Upper lobe of left lung (tissue), 6 donors: ENCODE data around the gene NDUFB7. TPM values are rescaled to one million over a fixed set of nuclear protein-coding genes. Genes with fewer than 3 reads are reported as not detected.
A peak's percentile ranks its signal among the peaks of the same experiment; 100 is the strongest.
"Not testable (repeated sequence)": the region's sequence is repeated elsewhere in the genome, so short reads cannot be mapped to it uniquely, and the experiment has no call there.

Source experiments
- ATAC-seq, 2 donors: fragments of 200-7000 bp; cut with Tn5 transposase; one replicate each; pipeline ENCODE4 v1.9.1; 2022; ENCODE audit warnings: mild to moderate bottlenecking in 2 of 2, moderate library complexity in 2 of 2; ENCODE audit not compliant: low FRiP score in 2 of 2
- DNase-seq, 2 donors: peaks; one replicate each; pipeline ENCODE4 v3.0.0-alpha.2; 2019 to 2020
- H3K27ac ChIP-seq, 4 donors: fragments of 200-600 bp; sonication (generic); one replicate each; pipeline ENCODE4 v1.5.1; 2016 to 2019
- H3K27me3 ChIP-seq, 4 donors: fragments of 200-600 bp; sonication (generic); one replicate each; pipeline ENCODE4 v1.5.1; 2017 to 2019
- H3K36me3 ChIP-seq, 4 donors: fragments of 200-600 bp; sonication (generic); one replicate each; pipeline ENCODE4 v1.5.1; 2016 to 2019
- H3K4me1 ChIP-seq, 4 donors: fragments of 200-600 bp; sonication (generic); one replicate each; pipeline ENCODE4 v1.5.1; 2018 to 2019
- H3K4me3 ChIP-seq, 4 donors: fragments of 200-600 bp; sonication (generic); one replicate each; pipeline ENCODE4 v1.5.1; 2017 to 2019; ENCODE audit warnings: mild to moderate bottlenecking in 2 of 4, moderate library complexity in 1 of 4
- H3K9me3 ChIP-seq, 4 donors: fragments of 200-600 bp; sonication (generic); one replicate each; pipeline ENCODE4 v1.5.1; 2018 to 2019
- CTCF ChIP-seq, 6 experiments: fragments of 450-650 bp in 4 of 6; fragments of 200-600 bp in 2 of 6; sonication (generic) in 2 of 6; IDR thresholded peaks; one replicate each; pipeline ENCODE4 v1.5.1; 2016 to 2019; ENCODE audit warnings: antibody characterized with exemption in 6 of 6
- EP300 ChIP-seq, 4 donors: sonication (generic); formaldehyde crosslinking; IDR thresholded peaks; one replicate each; pipeline ENCODE4 v1.5.1; 2017; ENCODE audit warnings: antibody characterized with exemption in 4 of 4, control low read depth in 2 of 4
- POLR2A ChIP-seq, 4 donors: fragments of 450-650 bp; IDR thresholded peaks; one replicate each; pipeline ENCODE4 v1.5.1; 2016 to 2017; ENCODE audit warnings: antibody characterized with exemption in 4 of 4, mild to moderate bottlenecking in 2 of 4
- POLR2AphosphoS5 ChIP-seq, 2 donors: sonication (generic); formaldehyde crosslinking; IDR thresholded peaks; one replicate each; pipeline ENCODE4 v1.5.1; 2017; ENCODE audit warnings: antibody characterized with exemption in 2 of 2
- WGBS, 2 donors: methylation state at CpG; one replicate each; pipeline ENCODE4 v1.1.5; 2017 to 2018; 5-methylcytosine and 5-hydroxymethylcytosine counted together
- total RNA-seq, 6 donors: library from RNA; depleted of rRNA in 4 of 6; stranded (reverse); fragments of >200 nt in 4 of 6; gene quantifications; one replicate each; pipeline versions ENCODE4 v1.1.0 to v1.2.1, GENCODE V29; 2016 to 2021
- donor health status: DM: no; HTN: no; CAD: no; lungs with moderate emphysema.
- donor health status: DM: no; HTN: yes; CAD: no; lungs with severe emphysema.

NDUFB7 gene
- total RNA-seq, 6 donors from 2014 or later, result 124 to 350 (median 171) TPM

GRCh38 chr19:14599548-14600147 is 27.8 kb upstream of the NDUFB7 start:
- no peak for DNase-seq
- Histone ChIP-seq H3K4me1 (no peaks in the 10 kb centered on the region), H3K9me3 (no peaks in the 10 kb centered on the region), H3K36me3 (no peaks in the 10 kb centered on the region), H3K27me3 (no peaks in the 10 kb centered on the region), H3K27ac (no peak overlapping the region), H3K4me3 (no peak overlapping the region)
- ATAC-seq, result no peak
- TF ChIP-seq POLR2A (IDR thresholded peaks at IDR 0.05) (no peak), CTCF (IDR thresholded peaks at IDR 0.05) (no peak), EP300 (IDR thresholded peaks at IDR 0.05) (no peak), POLR2AphosphoS5 (IDR thresholded peaks at IDR 0.05) (no peak)
- 90 to 91% methylated on average over 4 to 8 of the region's 8 CpGs for WGBS, 2 donors

DNA sequence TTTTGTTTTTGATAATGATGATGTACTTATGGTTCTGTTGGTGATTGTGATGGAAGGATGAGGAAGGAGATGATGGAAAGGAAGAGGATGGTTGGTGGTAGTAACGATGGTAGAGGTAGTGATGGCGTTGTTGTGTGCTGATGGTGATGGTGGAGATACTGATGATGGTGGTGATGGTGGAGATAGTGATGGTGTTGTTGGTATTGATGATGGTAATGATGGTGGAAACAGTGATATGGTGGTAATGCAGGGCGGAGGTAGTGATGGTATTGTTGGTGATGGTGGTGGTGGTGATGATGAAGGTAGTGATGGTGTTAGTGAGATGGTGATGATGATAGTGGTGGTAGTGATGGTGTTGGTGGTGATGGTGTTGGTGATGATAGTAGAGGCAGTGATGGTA is 23.7 kb upstream of the NDUFB7 start:
- Histone ChIP-seq H3K36me3 (no peaks in the 10 kb centered on the region), H3K27me3 (no peaks in the 10 kb centered on the region), H3K4me1 (no peaks in the 10 kb centered on the region), H3K9me3 (no peaks in the 10 kb centered on the region), H3K4me3 (no peak overlapping the region), H3K27ac (no peak overlapping the region)
- no peak for TF ChIP-seq EP300 (IDR thresholded peaks at IDR 0.05)
- TF ChIP-seq POLR2AphosphoS5 (IDR thresholded peaks at IDR 0.05), result no peak
- no peak for TF ChIP-seq POLR2A (IDR thresholded peaks at IDR 0.05)
- TF ChIP-seq CTCF (IDR thresholded peaks at IDR 0.05), result no peak
- no peak for DNase-seq
- ATAC-seq, result no peak
- 85 to 91% methylated on average over 3 of the region's 3 CpGs for WGBS, 2 donors

- H3K4me3 ChIP-seq, H3K9me3 ChIP-seq, ATAC-seq, H3K4me1 ChIP-seq, H3K27ac ChIP-seq, H3K36me3 ChIP-seq, H3K27me3 ChIP-seq, DNase-seq: not testable (repeated sequence)
- 94% methylated on average over 3 of the region's 4 CpGs; no CpG with 5 or more reads in 1 of the 2 donors for WGBS, 2 donors
Observed at GRCh38 chr19:14589433-14589832, 17.6 kb upstream of the NDUFB7 start.

- DNase-seq, H3K36me3 ChIP-seq, H3K4me1 ChIP-seq, H3K27me3 ChIP-seq, H3K27ac ChIP-seq, H3K9me3 ChIP-seq, H3K4me3 ChIP-seq: not testable (repeated sequence)
- peak in 1 of 2 donors; percentile 23 for ATAC-seq
- 70 to 89% methylated on average over 3 of the region's 3 CpGs for WGBS, 2 donors
Observed at GRCh38 chr19:14585187-14585586, 13.3 kb upstream of the NDUFB7 start.

DNA sequence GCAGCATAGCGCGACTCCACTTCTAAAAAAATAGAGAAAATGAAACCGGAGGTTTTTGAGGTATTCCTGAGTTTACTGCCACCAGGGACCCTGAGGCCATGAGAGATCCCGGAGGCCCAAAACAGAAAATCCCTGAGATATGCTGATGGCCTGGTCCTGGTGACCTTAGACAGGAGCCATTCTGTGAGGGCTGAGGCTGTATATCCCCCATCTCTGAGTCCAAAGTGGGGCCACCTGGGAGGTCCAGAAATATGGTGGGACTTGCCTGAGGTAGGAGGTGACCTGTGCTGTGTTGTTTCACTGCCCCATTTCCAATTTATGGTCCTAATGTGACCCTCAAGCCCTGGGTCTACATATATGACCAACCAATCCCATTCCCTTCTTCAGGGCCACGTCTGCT is 12.5 kb upstream of the NDUFB7 start:
- WGBS, 2 donors, result 85 to 87% methylated on average over 4 to 5 of the region's 5 CpGs
- H3K4me1 ChIP-seq, H3K36me3 ChIP-seq, H3K27me3 ChIP-seq, H3K27ac ChIP-seq, H3K4me3 ChIP-seq, ATAC-seq, DNase-seq, H3K9me3 ChIP-seq: not testable (repeated sequence)

GRCh38 chr19:14582894-14583340 is 11.1 kb upstream of the NDUFB7 start, which contains the start of gene CLEC17A:
Gene CLEC17A, plus strand, starts transcription at chr19:14583084. Its CDS starts 77 bp downstream, at chr19:14583161.
- DNase-seq (no peak), ATAC-seq (peak in 1 of 2 donors; percentile 42)
- H3K27ac ChIP-seq, result no peak within 1 kb of the TSS
- no peaks in the 10 kb centered on the region for H3K27me3 ChIP-seq
- H3K4me3 ChIP-seq, result no peak within 1 kb of the TSS
- no peaks in the 10 kb centered on the region for H3K9me3 ChIP-seq
- no peaks in the 10 kb centered on the region for H3K36me3 ChIP-seq
- no peaks in the 10 kb centered on the region for H3K4me1 ChIP-seq
- TF ChIP-seq POLR2AphosphoS5 (IDR thresholded peaks at IDR 0.05) (no peak), EP300 (IDR thresholded peaks at IDR 0.05) (no peak), POLR2A (IDR thresholded peaks at IDR 0.05) (no peak), CTCF (IDR thresholded peaks at IDR 0.05) (no peak)
- whole genome bisulfite sequencing, 2 donors, result 31 to 32% methylated on average over 4 to 5 of the region's 6 CpGs
